Nephron (organoid): ENCODE results near the gene DUS2.

Source experiments
- H3K27ac Mint-ChIP-seq, 3 experiments: 2 replicates each; pipeline ENCODE4 v1.8.0; 2020; ENCODE audit warnings: mixed read lengths in 3 of 3, mild to moderate bottlenecking in 2 of 3, moderate library complexity in 1 of 3
- H3K27me3 Mint-ChIP-seq: 2 replicates; pipeline ENCODE4 v1.8.0; 2021; ENCODE audit warnings: low read depth, mild to moderate bottlenecking, moderate library complexity, mixed read lengths
- H3K36me3 Mint-ChIP-seq: 2 replicates; pipeline ENCODE4 v1.8.0; 2020; ENCODE audit warnings: low read depth, mixed read lengths
- H3K4me1 Mint-ChIP-seq: 2 replicates; pipeline ENCODE4 v1.8.0; 2020; ENCODE audit warnings: mixed read lengths
- H3K4me3 Mint-ChIP-seq, 3 experiments: 2 replicates each; pipeline ENCODE4 v1.8.0; 2020; ENCODE audit warnings: mild to moderate bottlenecking in 3 of 3, mixed read lengths in 3 of 3, moderate library complexity in 2 of 3
- H3K9me3 Mint-ChIP-seq: 2 replicates; pipeline ENCODE4 v1.8.0; 2020; ENCODE audit warnings: mixed read lengths
- TF ChIP-seq, protein P1 (sequence below), 3 experiments: fragments of 200-600 bp; sonication (generic); IDR thresholded peaks; one replicate each; pipeline ENCODE4 v1.5.0; 2021; ENCODE audit warnings: antibody characterized with exemption in 3 of 3; ENCODE audit not compliant: unreplicated experiment in 3 of 3

Gene DUS2

DNA sequence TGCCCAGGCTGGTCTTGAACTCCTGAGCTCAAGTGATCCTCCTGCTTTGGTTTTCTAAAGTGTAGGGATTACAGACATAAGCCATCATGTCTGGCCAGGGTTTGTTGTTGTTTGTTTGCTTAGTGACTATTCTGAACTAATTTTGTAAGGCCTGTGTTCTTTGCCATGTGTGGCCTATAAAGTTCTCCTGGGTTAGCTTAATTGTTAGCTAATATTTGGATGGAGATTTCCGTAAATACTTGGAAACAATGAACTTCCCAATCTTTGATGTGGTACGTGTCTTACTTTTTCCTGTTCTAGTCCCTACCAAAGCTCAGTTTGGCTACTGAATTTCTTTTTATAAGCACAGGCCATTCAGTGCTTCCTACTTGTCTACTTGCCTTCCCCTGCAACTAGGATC, 24.9 kb downstream of the DUS2 start:
- H3K4me1 Mint-ChIP-seq = no peaks in the 10 kb centered on the region
- TF ChIP-seq, protein P1, sequence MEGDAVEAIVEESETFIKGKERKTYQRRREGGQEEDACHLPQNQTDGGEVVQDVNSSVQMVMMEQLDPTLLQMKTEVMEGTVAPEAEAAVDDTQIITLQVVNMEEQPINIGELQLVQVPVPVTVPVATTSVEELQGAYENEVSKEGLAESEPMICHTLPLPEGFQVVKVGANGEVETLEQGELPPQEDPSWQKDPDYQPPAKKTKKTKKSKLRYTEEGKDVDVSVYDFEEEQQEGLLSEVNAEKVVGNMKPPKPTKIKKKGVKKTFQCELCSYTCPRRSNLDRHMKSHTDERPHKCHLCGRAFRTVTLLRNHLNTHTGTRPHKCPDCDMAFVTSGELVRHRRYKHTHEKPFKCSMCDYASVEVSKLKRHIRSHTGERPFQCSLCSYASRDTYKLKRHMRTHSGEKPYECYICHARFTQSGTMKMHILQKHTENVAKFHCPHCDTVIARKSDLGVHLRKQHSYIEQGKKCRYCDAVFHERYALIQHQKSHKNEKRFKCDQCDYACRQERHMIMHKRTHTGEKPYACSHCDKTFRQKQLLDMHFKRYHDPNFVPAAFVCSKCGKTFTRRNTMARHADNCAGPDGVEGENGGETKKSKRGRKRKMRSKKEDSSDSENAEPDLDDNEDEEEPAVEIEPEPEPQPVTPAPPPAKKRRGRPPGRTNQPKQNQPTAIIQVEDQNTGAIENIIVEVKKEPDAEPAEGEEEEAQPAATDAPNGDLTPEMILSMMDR (IDR thresholded peaks at IDR 0.05; ENCODE audit: unreplicated experiment in 3 of 3) = no peak
- peaks cover 34% of the 10 kb centered on the region for H3K36me3 Mint-ChIP-seq
- no peak overlapping the region for H3K27ac Mint-ChIP-seq
- H3K9me3 Mint-ChIP-seq = no peaks in the 10 kb centered on the region
- H3K4me3 Mint-ChIP-seq = no peak overlapping the region
- H3K27me3 Mint-ChIP-seq = no peaks in the 10 kb centered on the region

DNA sequence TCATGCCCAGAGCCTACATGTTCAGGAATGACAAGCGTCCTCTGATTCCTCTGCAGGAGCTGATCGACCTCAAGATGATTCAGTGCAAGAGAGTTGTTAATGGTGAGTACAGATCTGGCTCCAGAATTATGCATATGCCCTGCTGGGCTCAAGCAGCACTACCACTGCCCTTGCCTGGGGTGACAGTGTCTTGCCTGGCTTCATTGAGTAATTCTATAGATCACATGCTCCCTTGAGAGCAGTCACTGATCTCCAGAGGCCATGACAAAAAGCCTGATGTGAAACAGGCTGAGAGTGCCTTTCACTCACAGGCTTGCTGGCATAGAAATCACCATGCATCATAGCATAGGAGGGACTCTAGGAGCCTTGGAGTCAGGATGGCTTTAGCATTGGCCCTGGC, 26.4 kb downstream of the DUS2 start:
- Mint-ChIP-seq H3K36me3 (peaks cover 42% of the 10 kb centered on the region), H3K4me3 (no peak overlapping the region), H3K4me1 (no peaks in the 10 kb centered on the region), H3K27me3 (no peaks in the 10 kb centered on the region), H3K9me3 (no peaks in the 10 kb centered on the region), H3K27ac (no peak overlapping the region)
- TF ChIP-seq, protein P1 (IDR thresholded peaks at IDR 0.05; ENCODE audit: unreplicated experiment in 3 of 3) = no peak

DNA sequence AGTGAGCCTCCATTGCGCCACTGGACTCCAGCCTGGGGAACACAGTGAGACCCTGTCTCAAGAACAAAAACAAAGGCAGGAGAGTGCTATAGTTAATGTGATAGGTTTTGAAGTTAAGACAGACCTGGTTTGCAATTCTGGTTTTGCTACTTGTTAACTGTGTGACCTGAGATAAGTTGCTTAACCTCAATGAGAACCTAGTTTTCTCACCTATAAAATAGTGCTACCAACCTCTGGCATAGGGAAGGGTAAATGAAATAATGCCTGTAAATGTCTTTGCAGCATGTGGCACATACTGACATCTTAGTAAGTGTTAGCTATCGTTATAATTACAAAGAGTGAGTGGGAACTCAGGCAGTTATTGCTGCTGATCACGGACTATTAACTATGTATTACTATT, 32.3 kb downstream of the DUS2 start:
- TF ChIP-seq, protein P1 (IDR thresholded peaks at IDR 0.05; ENCODE audit: unreplicated experiment in 3 of 3) = no peak
- H3K4me3 Mint-ChIP-seq = no peak overlapping the region

DNA sequence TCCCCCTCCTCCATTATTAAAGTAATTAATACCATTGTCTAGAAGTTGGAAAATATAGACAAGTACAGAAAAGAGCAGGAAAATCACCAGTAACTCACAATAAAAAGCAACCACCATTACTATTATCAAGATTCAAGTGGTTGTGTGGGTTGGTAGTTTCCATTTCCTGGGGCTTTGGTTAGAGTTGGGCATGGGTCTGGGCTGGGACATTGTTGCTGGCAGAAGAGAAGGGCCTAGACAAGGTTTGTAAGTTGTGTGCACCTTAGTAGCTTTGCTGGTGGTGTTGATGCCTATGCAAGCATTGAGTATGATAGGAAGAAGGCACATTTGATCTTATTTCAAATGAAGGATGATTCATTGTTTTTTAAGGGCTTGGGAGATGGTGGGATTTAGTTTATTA, 36.7 kb downstream of the DUS2 start:
- no peaks in the 10 kb centered on the region for H3K27me3 Mint-ChIP-seq
- H3K9me3 Mint-ChIP-seq = no peaks in the 10 kb centered on the region
- TF ChIP-seq, protein P1 (IDR thresholded peaks at IDR 0.05; ENCODE audit: unreplicated experiment in 3 of 3) = no peak
- H3K4me1 Mint-ChIP-seq = peaks cover 9% of the 10 kb centered on the region
- no peak overlapping the region for H3K4me3 Mint-ChIP-seq
- peaks cover 24% of the 10 kb centered on the region for H3K36me3 Mint-ChIP-seq
- no peak overlapping the region for H3K27ac Mint-ChIP-seq

More for the DNA sequence above, 32.3 kb downstream of the DUS2 start:
- Mint-ChIP-seq H3K27me3 (no peaks in the 10 kb centered on the region), H3K4me1 (no peaks in the 10 kb centered on the region), H3K27ac (no peak overlapping the region), H3K36me3 (peaks cover 37% of the 10 kb centered on the region), H3K9me3 (no peaks in the 10 kb centered on the region)

DNA sequence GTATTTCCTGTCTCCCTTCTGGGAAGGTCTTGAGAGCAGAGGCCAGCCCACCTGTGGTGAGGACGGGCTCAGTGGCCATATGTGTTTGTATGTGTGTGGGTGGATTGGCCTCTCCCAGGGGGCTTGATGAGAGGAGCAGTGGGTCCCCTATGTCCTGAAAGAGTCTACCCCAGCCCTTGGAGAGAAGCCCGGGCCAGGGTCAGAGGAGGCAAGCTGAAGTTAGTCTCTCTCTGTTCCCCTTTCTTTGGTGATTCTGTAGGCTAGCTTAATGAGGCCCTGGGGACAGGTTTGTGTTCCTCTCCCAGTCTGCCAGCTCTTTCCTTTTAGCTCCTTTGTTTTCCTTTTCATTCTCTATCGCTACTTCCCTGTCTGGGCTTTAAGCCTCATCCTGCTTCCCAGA, 38.3 kb downstream of the DUS2 start:
- Mint-ChIP-seq H3K9me3 (no peaks in the 10 kb centered on the region), H3K4me1 (peaks cover 22% of the 10 kb centered on the region), H3K27ac (no peak overlapping the region), H3K36me3 (peaks cover 25% of the 10 kb centered on the region), H3K4me3 (no peak overlapping the region), H3K27me3 (no peaks in the 10 kb centered on the region)
- TF ChIP-seq, protein P1 (IDR thresholded peaks at IDR 0.05; ENCODE audit: unreplicated experiment in 3 of 3) = no peak

DNA sequence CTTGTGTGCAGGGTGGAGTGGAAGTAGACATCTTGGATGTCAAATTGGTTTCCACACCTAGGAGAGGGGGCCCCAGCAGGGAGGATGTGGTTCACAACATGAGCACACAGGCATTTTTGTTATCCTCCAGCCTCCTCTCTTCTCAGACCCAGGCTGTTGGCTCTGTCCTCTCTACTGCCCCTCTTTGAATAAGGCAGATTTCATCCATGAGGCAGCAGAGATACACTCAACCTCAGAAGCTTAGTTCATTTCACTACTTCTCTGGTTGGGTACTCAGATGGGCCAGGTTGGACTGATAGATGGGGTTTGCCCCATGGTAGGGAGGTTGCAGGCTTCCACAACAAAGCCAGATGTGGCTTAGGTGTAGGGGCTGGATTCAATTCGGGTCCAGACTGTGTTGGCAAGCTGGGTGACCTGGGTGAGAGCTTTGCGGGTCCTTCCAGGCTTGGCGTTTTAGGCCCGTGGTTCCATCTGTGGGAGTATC, 39.9 kb downstream of the DUS2 start:
- TF ChIP-seq, protein P1 (IDR thresholded peaks at IDR 0.05; ENCODE audit: unreplicated experiment in 3 of 3) = no peak
- Mint-ChIP-seq H3K4me1 (peaks cover 29% of the 10 kb centered on the region), H3K27me3 (no peaks in the 10 kb centered on the region), H3K36me3 (peaks cover 25% of the 10 kb centered on the region), H3K9me3 (no peaks in the 10 kb centered on the region), H3K27ac (no peak overlapping the region), H3K4me3 (no peak overlapping the region)
